ENCODE results near the gene TTC39C.

GRCh38 chr18:23982155-23983079, 32.1 kb upstream of the TTC39C start:
- TF ChIP-seq CTCF (IDR thresholded peaks at IDR 0.05) (no peak), POLR2A (IDR thresholded peaks at IDR 0.05) (peak in 1 of 2 donors; percentile 39)
